ENCODE measurements around the gene SLC9C1.

DNA sequence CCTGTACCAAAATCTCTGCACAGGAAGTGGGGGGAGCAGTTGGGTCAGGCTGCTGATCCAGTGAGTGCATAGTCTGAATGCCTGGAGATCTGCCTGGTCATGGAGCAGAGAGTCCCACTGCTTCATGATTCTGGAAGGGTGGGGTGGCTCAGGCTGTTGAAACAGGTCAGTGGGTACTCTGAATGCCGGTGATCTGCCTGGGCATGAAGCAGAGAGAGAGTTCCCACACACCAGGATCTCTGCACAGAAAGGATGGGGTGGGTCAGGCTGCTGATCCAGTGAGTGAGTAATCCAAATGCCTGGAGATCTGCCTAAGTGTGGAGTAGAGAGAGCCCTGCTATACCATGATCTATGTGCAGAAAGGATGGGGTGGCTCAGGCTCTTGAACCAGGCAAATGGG lies 144.9 kb downstream of the SLC9C1 start:
- TF ChIP-seq, protein P1, sequence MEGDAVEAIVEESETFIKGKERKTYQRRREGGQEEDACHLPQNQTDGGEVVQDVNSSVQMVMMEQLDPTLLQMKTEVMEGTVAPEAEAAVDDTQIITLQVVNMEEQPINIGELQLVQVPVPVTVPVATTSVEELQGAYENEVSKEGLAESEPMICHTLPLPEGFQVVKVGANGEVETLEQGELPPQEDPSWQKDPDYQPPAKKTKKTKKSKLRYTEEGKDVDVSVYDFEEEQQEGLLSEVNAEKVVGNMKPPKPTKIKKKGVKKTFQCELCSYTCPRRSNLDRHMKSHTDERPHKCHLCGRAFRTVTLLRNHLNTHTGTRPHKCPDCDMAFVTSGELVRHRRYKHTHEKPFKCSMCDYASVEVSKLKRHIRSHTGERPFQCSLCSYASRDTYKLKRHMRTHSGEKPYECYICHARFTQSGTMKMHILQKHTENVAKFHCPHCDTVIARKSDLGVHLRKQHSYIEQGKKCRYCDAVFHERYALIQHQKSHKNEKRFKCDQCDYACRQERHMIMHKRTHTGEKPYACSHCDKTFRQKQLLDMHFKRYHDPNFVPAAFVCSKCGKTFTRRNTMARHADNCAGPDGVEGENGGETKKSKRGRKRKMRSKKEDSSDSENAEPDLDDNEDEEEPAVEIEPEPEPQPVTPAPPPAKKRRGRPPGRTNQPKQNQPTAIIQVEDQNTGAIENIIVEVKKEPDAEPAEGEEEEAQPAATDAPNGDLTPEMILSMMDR (IDR thresholded peaks at IDR 0.05 in 2 of 3, conservative IDR thresholded peaks at IDR 0.05 in 1 of 3; ENCODE audit: borderline replicate concordance in 1 of 3, insufficient read depth in 1 of 3, low read depth in 2 of 3, low read length in 2 of 3), result no peak
- no peak for TF ChIP-seq ATF3 (IDR thresholded peaks at IDR 0.05)

Measured in HCT116 (cell line).